RPMI7951 (cell line): ENCODE measurements around the gene SHOX. TPM values are rescaled to one million over a fixed set of nuclear protein-coding genes. Genes with fewer than 3 reads are reported as not detected.

Experiments
- total RNA-seq: library from RNA; depleted of rRNA; stranded (reverse); fragments of >200 nt; shearing (Covaris generic); gene quantifications from 2 replicates; pipeline ENCODE4 v1.2.3, GENCODE V29; 2014; rRNA removed

The SHOX gene
- total RNA-seq, 1 experiment from 2014 or later: not detected

Other genes with a start within 250 kb of the SHOX start
- gene PPP2R3B, start 243.9 kb upstream of the SHOX start, total RNA-seq: 6.7 and 7.7 TPM in 2 replicates